K562 (cell line): ENCODE data around the gene OTULINL.

Experiments used
- ARHGAP35 ChIP-seq: fragments of 450-650 bp; IDR thresholded peaks from 2 replicates; pipeline ENCODE4 v1.6.1; 2018; ENCODE audit not compliant: partially characterized antibody
- ATF1 ChIP-seq, 2 experiments: fragments of 450-650 bp in 1 of 2; IDR thresholded peaks; 2 replicates each; pipeline ENCODE4 v1.6.1; 2016; ENCODE audit warnings: missing compliant biosample characterization in 1 of 2, missing genetic modification characterization in 1 of 2
- CREB1 ChIP-seq, 2 experiments: sonication (generic) in 1 of 2; formaldehyde crosslinking in 1 of 2; IDR thresholded peaks; 2 replicates each; pipeline versions ENCODE4 v1.6.1 to v1.8.0; 2012 to 2022; ENCODE audit warnings: inconsistent platforms in 1 of 2, mild to moderate bottlenecking in 1 of 2, missing genetic modification reagents in 1 of 2, moderate library complexity in 1 of 2
- CTCF ChIP-seq, 3 experiments: IDR thresholded peaks in 2 of 3; conservative IDR thresholded peaks in 1 of 3; 2 replicates each; pipeline ENCODE4 v1.5.1; 2011 to 2012; ENCODE audit warnings: low read length in 3 of 3, mild to moderate bottlenecking in 3 of 3, control low read depth in 2 of 3, improper control_type of control experiment in 1 of 3, inconsistent platforms in 1 of 3, low read depth in 1 of 3, mixed read lengths in 1 of 3, moderate library complexity in 1 of 3; ENCODE audit not compliant: insufficient read depth in 2 of 3
- ESRRA ChIP-seq: fragments of 450-650 bp; IDR thresholded peaks from 2 replicates; pipeline ENCODE4 v1.6.1; 2014; ENCODE audit warnings: low read depth, mild to moderate bottlenecking, moderate library complexity, borderline replicate concordance
- GATAD2B ChIP-seq: fragments of 450-650 bp; IDR thresholded peaks from 2 replicates; pipeline ENCODE4 v1.6.1; 2017; ENCODE audit warnings: mild to moderate bottlenecking, borderline replicate concordance
- POLR2A ChIP-seq: fragments of 450-650 bp; conservative IDR thresholded peaks from 2 replicates; pipeline ENCODE4 v1.6.1; 2016
- TCF7L2 ChIP-seq: fragments of 150-350 bp; IDR thresholded peaks from 2 replicates; pipeline ENCODE4 v1.6.1; 2016; ENCODE audit warnings: low read depth, mild to moderate bottlenecking, low read length, moderate library complexity
- ZFX ChIP-seq: sonication (generic); formaldehyde crosslinking; IDR thresholded peaks from 2 replicates; pipeline ENCODE4 v1.8.0; 2022; ENCODE audit warnings: mild to moderate bottlenecking, missing genetic modification reagents, moderate library complexity
- TF ChIP-seq, protein P1 (sequence below): IDR thresholded peaks from 2 replicates; pipeline ENCODE4 v1.6.1; 2014; ENCODE audit warnings: antibody characterized with exemption

DNA sequence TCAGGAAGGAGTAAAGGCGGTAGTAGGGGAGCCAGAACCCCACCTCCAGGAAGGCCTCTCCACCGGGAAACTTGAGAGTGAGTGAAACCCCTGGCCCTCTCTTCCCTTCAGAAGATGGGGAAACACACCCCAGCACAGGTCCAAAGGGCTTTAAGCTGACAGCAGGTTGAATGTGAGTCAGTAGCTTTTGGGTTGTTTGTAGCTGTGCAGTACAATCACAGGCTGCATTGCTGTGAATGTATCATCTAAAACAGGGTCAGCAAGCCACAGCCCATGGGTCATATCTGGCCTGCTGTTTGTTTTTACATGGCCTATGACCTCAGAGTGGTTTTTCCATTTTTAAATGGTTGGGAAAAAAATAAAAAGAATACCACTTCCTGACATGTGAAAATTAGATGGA, 10.0 kb downstream of the OTULINL start:
- TF ChIP-seq CTCF (IDR thresholded peaks at IDR 0.05 in 2 of 3, conservative IDR thresholded peaks at IDR 0.05 in 1 of 3; ENCODE audit: insufficient read depth in 2 of 3, low read depth in 1 of 3, low read length in 3 of 3) (no peak), ARHGAP35 (no peak), ATF1 (CRISPR knock-in tag; IDR thresholded peaks at IDR 0.05) (no peak), ATF1 (tag; IDR thresholded peaks at IDR 0.05) (no peak), TCF7L2 (no peak), POLR2A (no peak), ZFX (CRISPR knock-in tag) (no peak), ESRRA (no peak), CREB1 (IDR thresholded peaks at IDR 0.05) (no peak), CREB1 (CRISPR knock-in tag; IDR thresholded peaks at IDR 0.05) (no peak), GATAD2B (no peak)
- TF ChIP-seq, protein P1, sequence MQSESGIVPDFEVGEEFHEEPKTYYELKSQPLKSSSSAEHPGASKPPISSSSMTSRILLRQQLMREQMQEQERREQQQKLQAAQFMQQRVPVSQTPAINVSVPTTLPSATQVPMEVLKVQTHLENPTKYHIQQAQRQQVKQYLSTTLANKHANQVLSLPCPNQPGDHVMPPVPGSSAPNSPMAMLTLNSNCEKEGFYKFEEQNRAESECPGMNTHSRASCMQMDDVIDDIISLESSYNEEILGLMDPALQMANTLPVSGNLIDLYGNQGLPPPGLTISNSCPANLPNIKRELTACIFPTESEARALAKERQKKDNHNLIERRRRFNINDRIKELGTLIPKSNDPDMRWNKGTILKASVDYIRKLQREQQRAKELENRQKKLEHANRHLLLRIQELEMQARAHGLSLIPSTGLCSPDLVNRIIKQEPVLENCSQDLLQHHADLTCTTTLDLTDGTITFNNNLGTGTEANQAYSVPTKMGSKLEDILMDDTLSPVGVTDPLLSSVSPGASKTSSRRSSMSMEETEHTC = no peak
